ENCODE results near the gene PLPP3.

Gene PLPP3

GRCh38 chr1:56573311-56573710, 6.1 kb downstream of the PLPP3 start:
- no peak for TF ChIP-seq CTCF (IDR thresholded peaks at IDR 0.05; ENCODE audit: borderline replicate concordance, insufficient read depth, low read depth, low read length)
- no peak overlapping the region for H3K4me3 ChIP-seq (ENCODE audit: low read depth, low read length)

- TF ChIP-seq CTCF (IDR thresholded peaks at IDR 0.05; ENCODE audit: borderline replicate concordance, insufficient read depth, low read depth, low read length): no peak
- H3K4me3 ChIP-seq (ENCODE audit: low read depth, low read length): no peak overlapping the region
Measured at GRCh38 chr1:56572334-56573050, 6.9 kb downstream of the PLPP3 start.

- no peak overlapping the region for H3K4me3 ChIP-seq (ENCODE audit: low read depth, low read length)
Measured at GRCh38 chr1:56571448-56571847, 7.9 kb downstream of the PLPP3 start.

GRCh38 chr1:56570924-56571372, 8.4 kb downstream of the PLPP3 start:
- no peak overlapping the region for H3K4me3 ChIP-seq (ENCODE audit: low read depth, low read length)
- no peak for TF ChIP-seq CTCF (IDR thresholded peaks at IDR 0.05; ENCODE audit: borderline replicate concordance, insufficient read depth, low read depth, low read length)

More at GRCh38 chr1:56571448-56571847, 7.9 kb downstream of the PLPP3 start:
- TF ChIP-seq CTCF (IDR thresholded peaks at IDR 0.05; ENCODE audit: borderline replicate concordance, insufficient read depth, low read depth, low read length): no peak

- no peak for TF ChIP-seq CTCF (IDR thresholded peaks at IDR 0.05; ENCODE audit: borderline replicate concordance, insufficient read depth, low read depth, low read length)
- H3K4me3 ChIP-seq (ENCODE audit: low read depth, low read length): no peak overlapping the region
Measured at GRCh38 chr1:56569661-56570060, 9.7 kb downstream of the PLPP3 start.

- no peak for TF ChIP-seq CTCF (IDR thresholded peaks at IDR 0.05; ENCODE audit: borderline replicate concordance, insufficient read depth, low read depth, low read length)
- no peak overlapping the region for H3K4me3 ChIP-seq (ENCODE audit: low read depth, low read length)
Measured at GRCh38 chr1:56566994-56567393, 12.4 kb downstream of the PLPP3 start.

GRCh38 chr1:56566061-56566744, 13.2 kb downstream of the PLPP3 start:
- no peak for TF ChIP-seq CTCF (IDR thresholded peaks at IDR 0.05; ENCODE audit: borderline replicate concordance, insufficient read depth, low read depth, low read length)
- H3K4me3 ChIP-seq (ENCODE audit: low read depth, low read length): no peak overlapping the region
